HL-60 (cell line): Measurements from ENCODE around the gene IBTK.

ENCODE experiments used
- GABPA ChIP-seq: IDR thresholded peaks from 2 replicates; pipeline ENCODE4 v1.6.1; 2012; ENCODE audit warnings: low read depth
- POLR2AphosphoS5 ChIP-seq: IDR thresholded peaks from 2 replicates; pipeline ENCODE4 v1.6.1; 2012; ENCODE audit warnings: low read depth
- SPI1 ChIP-seq: IDR thresholded peaks from 2 replicates; pipeline ENCODE4 v1.6.1; 2012; ENCODE audit warnings: low read depth, mild to moderate bottlenecking, borderline replicate concordance
- TF ChIP-seq, protein P1 (sequence below): IDR thresholded peaks from one replicate; pipeline ENCODE4 v1.5.1; 2011; ENCODE audit warnings: low read length, control low read depth, inconsistent platforms; ENCODE audit not compliant: insufficient read depth
- TF ChIP-seq, protein P2 (sequence below): IDR thresholded peaks from 2 replicates; pipeline ENCODE4 v1.6.1; 2012; ENCODE audit warnings: low read depth; ENCODE audit not compliant: insufficient replicate concordance

DNA sequence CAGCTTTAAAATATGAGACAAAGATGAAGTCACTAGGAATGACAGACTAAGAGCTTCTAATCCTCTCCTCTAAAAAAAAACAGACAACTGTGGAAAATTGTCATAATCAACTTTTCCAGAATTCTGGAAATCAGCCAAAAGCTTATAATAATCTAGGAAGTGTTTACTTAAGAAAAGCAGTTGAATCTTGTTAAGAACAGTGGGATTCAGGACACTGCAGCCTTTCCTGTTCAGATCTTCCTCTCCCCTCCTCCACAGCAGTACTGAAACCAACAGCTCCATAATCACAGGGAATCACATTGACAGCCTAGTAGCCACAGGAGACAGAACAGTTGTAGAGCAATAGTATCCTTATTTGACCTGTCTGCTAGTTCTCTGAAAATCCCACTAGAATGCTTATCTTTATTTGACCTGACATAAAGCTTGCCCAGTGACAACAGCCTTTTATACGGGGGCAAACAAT, 41.6 kb downstream of the IBTK start:
- TF ChIP-seq GABPA (no peak), POLR2AphosphoS5 (no peak), SPI1 (no peak)
- TF ChIP-seq, protein P1, sequence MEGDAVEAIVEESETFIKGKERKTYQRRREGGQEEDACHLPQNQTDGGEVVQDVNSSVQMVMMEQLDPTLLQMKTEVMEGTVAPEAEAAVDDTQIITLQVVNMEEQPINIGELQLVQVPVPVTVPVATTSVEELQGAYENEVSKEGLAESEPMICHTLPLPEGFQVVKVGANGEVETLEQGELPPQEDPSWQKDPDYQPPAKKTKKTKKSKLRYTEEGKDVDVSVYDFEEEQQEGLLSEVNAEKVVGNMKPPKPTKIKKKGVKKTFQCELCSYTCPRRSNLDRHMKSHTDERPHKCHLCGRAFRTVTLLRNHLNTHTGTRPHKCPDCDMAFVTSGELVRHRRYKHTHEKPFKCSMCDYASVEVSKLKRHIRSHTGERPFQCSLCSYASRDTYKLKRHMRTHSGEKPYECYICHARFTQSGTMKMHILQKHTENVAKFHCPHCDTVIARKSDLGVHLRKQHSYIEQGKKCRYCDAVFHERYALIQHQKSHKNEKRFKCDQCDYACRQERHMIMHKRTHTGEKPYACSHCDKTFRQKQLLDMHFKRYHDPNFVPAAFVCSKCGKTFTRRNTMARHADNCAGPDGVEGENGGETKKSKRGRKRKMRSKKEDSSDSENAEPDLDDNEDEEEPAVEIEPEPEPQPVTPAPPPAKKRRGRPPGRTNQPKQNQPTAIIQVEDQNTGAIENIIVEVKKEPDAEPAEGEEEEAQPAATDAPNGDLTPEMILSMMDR: no peak
- TF ChIP-seq, protein P2, sequence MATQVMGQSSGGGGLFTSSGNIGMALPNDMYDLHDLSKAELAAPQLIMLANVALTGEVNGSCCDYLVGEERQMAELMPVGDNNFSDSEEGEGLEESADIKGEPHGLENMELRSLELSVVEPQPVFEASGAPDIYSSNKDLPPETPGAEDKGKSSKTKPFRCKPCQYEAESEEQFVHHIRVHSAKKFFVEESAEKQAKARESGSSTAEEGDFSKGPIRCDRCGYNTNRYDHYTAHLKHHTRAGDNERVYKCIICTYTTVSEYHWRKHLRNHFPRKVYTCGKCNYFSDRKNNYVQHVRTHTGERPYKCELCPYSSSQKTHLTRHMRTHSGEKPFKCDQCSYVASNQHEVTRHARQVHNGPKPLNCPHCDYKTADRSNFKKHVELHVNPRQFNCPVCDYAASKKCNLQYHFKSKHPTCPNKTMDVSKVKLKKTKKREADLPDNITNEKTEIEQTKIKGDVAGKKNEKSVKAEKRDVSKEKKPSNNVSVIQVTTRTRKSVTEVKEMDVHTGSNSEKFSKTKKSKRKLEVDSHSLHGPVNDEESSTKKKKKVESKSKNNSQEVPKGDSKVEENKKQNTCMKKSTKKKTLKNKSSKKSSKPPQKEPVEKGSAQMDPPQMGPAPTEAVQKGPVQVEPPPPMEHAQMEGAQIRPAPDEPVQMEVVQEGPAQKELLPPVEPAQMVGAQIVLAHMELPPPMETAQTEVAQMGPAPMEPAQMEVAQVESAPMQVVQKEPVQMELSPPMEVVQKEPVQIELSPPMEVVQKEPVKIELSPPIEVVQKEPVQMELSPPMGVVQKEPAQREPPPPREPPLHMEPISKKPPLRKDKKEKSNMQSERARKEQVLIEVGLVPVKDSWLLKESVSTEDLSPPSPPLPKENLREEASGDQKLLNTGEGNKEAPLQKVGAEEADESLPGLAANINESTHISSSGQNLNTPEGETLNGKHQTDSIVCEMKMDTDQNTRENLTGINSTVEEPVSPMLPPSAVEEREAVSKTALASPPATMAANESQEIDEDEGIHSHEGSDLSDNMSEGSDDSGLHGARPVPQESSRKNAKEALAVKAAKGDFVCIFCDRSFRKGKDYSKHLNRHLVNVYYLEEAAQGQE: no peak
